ENCODE data around the gene FOCAD. TPM values are rescaled to one million over a fixed set of nuclear protein-coding genes. Genes with fewer than 3 reads are reported as not detected.

FOCAD gene
- total and polyA plus RNA-seq, 2 donors (not counting 1 experiment from before 2014, with no cell fraction given) = 4.0 to 10.1 TPM

DNA sequence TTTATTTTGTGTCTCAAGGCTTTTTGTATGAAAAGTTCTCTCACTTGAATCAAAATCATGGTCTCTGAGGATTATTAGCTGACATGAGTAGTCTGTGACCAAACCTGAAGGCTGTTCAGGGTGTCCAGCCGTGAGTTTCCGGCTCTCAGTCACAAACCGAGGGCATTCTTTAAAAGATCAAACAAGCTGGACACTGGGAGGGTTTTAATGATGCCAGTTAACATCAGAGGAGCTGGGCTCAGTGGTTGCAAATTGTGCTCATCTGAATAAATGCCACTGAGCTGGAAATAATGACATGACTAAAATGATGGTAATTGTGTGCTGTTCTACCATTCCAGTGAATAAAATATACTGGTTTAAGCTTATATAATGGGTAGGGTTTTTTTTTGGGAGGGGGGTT, 153.1 kb downstream of the FOCAD start:
- H3K4me3 ChIP-seq (ENCODE audit: control extremely low read depth in 1 of 5, extremely low read depth in 1 of 5, insufficient read depth in 1 of 5, low read depth in 2 of 5, low read length in 4 of 5) = no peak overlapping the region
- Mint-ChIP-seq H3K4me3 (no peak overlapping the region), H3K4me1 (no peaks in the 10 kb centered on the region), H3K27ac (no peak overlapping the region), H3K9me3 (ENCODE audit: insufficient read depth) (no peaks in the 10 kb centered on the region), H3K27me3 (no peaks in the 10 kb centered on the region)
- intact Hi-C loops (cut with micrococcal nuclease) = no loop called here
- no peak overlapping the region for H3K27ac ChIP-seq (ENCODE audit: low read length in 2 of 2)
- H2AFZ ChIP-seq (ENCODE audit: insufficient read depth, low read depth, low read length, poor library complexity, severe bottlenecking) = no peak overlapping the region
- WGBS (ENCODE audit: insufficient coverage) = 100% methylated on average over 3 of the region's 3 CpGs
- H3K79me2 ChIP-seq (ENCODE audit: control insufficient read depth, insufficient read depth, low read length) = no peaks in the 10 kb centered on the region
- no peaks in the 10 kb centered on the region for H3K9me3 ChIP-seq (ENCODE audit: control extremely low read depth in 1 of 3, control insufficient read depth in 2 of 3, insufficient read depth in 1 of 3, low read length in 2 of 3)
- TF ChIP-seq, protein P1, sequence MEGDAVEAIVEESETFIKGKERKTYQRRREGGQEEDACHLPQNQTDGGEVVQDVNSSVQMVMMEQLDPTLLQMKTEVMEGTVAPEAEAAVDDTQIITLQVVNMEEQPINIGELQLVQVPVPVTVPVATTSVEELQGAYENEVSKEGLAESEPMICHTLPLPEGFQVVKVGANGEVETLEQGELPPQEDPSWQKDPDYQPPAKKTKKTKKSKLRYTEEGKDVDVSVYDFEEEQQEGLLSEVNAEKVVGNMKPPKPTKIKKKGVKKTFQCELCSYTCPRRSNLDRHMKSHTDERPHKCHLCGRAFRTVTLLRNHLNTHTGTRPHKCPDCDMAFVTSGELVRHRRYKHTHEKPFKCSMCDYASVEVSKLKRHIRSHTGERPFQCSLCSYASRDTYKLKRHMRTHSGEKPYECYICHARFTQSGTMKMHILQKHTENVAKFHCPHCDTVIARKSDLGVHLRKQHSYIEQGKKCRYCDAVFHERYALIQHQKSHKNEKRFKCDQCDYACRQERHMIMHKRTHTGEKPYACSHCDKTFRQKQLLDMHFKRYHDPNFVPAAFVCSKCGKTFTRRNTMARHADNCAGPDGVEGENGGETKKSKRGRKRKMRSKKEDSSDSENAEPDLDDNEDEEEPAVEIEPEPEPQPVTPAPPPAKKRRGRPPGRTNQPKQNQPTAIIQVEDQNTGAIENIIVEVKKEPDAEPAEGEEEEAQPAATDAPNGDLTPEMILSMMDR (IDR thresholded peaks at IDR 0.05) = no peak
- no peak for TF ChIP-seq EZH2 (IDR thresholded peaks at IDR 0.05; ENCODE audit: borderline replicate concordance, insufficient read depth, low read depth, low read length, poor library complexity, severe bottlenecking)
- no peaks in the 10 kb centered on the region for H3K27me3 ChIP-seq (replicated peaks in 1 of 4; ENCODE audit: control extremely low read depth in 1 of 4, control insufficient read depth in 3 of 4, insufficient read depth in 4 of 4, low read length in 3 of 4)
- no peaks in the 10 kb centered on the region for H3K4me1 ChIP-seq (ENCODE audit: control insufficient read depth in 2 of 2, insufficient read depth in 2 of 2, low read length in 2 of 2)
- ChIA-PET CTCF (no interaction called here), POLR2A (no interaction called here)
- DNase-seq = no peak
- no peak overlapping the region for H3K9ac ChIP-seq (ENCODE audit: low read length)
- H3K4me2 ChIP-seq (replicated peaks; ENCODE audit: low read depth, low read length, poor library complexity, severe bottlenecking) = no peak overlapping the region
- ATAC-seq (ENCODE audit: low read depth) = no peak
- no peaks in the 10 kb centered on the region for H4K20me1 ChIP-seq (ENCODE audit: control insufficient read depth, insufficient read depth, low read length, poor library complexity, severe bottlenecking)
- H3K36me3 ChIP-seq (replicated peaks in 1 of 2; ENCODE audit: control extremely low read depth in 1 of 2, control insufficient read depth in 1 of 2, extremely low read depth in 1 of 2, insufficient read depth in 2 of 2, low read length in 1 of 2) = no peaks in the 10 kb centered on the region

DNA sequence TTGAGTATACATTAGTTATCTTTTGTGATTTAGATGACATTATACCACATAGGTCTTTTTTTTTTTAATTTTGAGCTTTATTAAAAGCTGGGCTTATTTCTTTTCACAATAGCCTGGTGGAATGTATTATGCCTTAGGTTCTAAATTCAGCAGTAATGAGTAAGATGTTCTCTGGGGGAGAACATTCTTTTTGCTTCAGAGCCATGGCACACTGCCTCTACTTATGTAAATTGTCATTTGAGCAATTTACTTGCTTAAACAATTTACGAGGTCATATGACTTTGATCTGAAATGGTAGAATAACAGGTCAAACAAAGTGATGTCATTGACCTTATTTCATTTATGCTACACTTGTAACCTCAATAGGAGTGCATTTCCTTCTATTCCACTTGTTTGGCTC, 154.2 kb downstream of the FOCAD start:
- Histone ChIP-seq H3K4me3 (ENCODE audit: control extremely low read depth in 1 of 5, extremely low read depth in 1 of 5, insufficient read depth in 1 of 5, low read depth in 2 of 5, low read length in 4 of 5) (no peak overlapping the region), H3K27me3 (replicated peaks in 1 of 4; ENCODE audit: control extremely low read depth in 1 of 4, control insufficient read depth in 3 of 4, insufficient read depth in 4 of 4, low read length in 3 of 4) (no peaks in the 10 kb centered on the region), H4K20me1 (ENCODE audit: control insufficient read depth, insufficient read depth, low read length, poor library complexity, severe bottlenecking) (no peaks in the 10 kb centered on the region), H2AFZ (ENCODE audit: insufficient read depth, low read depth, low read length, poor library complexity, severe bottlenecking) (no peak overlapping the region), H3K27ac (ENCODE audit: low read length in 2 of 2) (no peak overlapping the region), H3K36me3 (replicated peaks in 1 of 2; ENCODE audit: control extremely low read depth in 1 of 2, control insufficient read depth in 1 of 2, extremely low read depth in 1 of 2, insufficient read depth in 2 of 2, low read length in 1 of 2) (no peaks in the 10 kb centered on the region), H3K9me3 (ENCODE audit: control extremely low read depth in 1 of 3, control insufficient read depth in 2 of 3, insufficient read depth in 1 of 3, low read length in 2 of 3) (no peaks in the 10 kb centered on the region), H3K79me2 (ENCODE audit: control insufficient read depth, insufficient read depth, low read length) (no peaks in the 10 kb centered on the region), H3K4me1 (ENCODE audit: control insufficient read depth in 2 of 2, insufficient read depth in 2 of 2, low read length in 2 of 2) (no peaks in the 10 kb centered on the region), H3K9ac (ENCODE audit: low read length) (no peak overlapping the region), H3K4me2 (replicated peaks; ENCODE audit: low read depth, low read length, poor library complexity, severe bottlenecking) (no peak overlapping the region)
- TF ChIP-seq, protein P1 (IDR thresholded peaks at IDR 0.05) = no peak
- no peak for TF ChIP-seq EZH2 (IDR thresholded peaks at IDR 0.05; ENCODE audit: borderline replicate concordance, insufficient read depth, low read depth, low read length, poor library complexity, severe bottlenecking)
- ChIA-PET POLR2A (no interaction called here), CTCF (no interaction called here)
- Mint-ChIP-seq H3K4me1 (no peaks in the 10 kb centered on the region), H3K27ac (no peak overlapping the region), H3K9me3 (ENCODE audit: insufficient read depth) (no peaks in the 10 kb centered on the region), H3K4me3 (no peak overlapping the region), H3K27me3 (no peaks in the 10 kb centered on the region)
- DNase-seq (no peak), ATAC-seq (ENCODE audit: low read depth) (no peak)
- intact Hi-C loops (cut with micrococcal nuclease) = no loop called here
- WGBS (ENCODE audit: insufficient coverage) = no CpG with 5 or more reads among the region's 1 CpG
